ENCODE measurements around the gene TRAF3IP1.

GRCh38 chr2:238287737-238288649 lies 32.3 kb upstream of the TRAF3IP1 start, which contains the start of gene PER2:
- TF ChIP-seq HDGF (IDR thresholded peaks at IDR 0.05; ENCODE audit: borderline replicate concordance) (no peak), FOXM1 (IDR thresholded peaks at IDR 0.05; ENCODE audit: borderline replicate concordance) (no peak), BHLHE40 (IDR thresholded peaks at IDR 0.05; ENCODE audit: borderline replicate concordance) (no peak)
